GM21528 (cell line): ENCODE results near the gene PDZK1IP1.
"Not testable (repeated sequence)": the region's sequence is repeated elsewhere in the genome, so short reads cannot be mapped to it uniquely, and the experiment has no call there.

Experiments used
- ATAC-seq: cut with Tn5 transposase; IDR thresholded peaks from one replicate; pipeline ENCODE4 v1.9.1; 2021; ENCODE audit warnings: mild to moderate bottlenecking, moderate library complexity; ENCODE audit not compliant: unreplicated experiment, low FRiP score

PDZK1IP1 gene

DNA sequence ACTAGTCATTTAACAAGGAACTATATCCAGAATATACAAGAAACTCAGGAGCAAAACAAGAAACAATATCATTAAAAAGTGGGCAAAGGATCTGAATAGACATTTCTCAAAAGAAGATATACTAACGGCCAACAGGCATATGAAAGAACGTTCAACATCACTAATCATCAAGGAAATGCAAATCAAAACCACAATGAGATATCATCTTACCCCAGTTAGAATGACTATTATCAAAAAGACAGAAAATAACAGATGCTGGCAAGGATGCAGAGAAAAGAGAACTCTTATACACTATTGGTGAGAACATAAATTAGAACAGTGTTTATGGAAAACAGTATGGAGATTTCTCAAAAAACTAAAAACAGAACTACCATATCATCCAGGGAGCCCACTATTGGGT lies 13.7 kb upstream of the PDZK1IP1 start:
- not testable (repeated sequence) for ATAC-seq

DNA sequence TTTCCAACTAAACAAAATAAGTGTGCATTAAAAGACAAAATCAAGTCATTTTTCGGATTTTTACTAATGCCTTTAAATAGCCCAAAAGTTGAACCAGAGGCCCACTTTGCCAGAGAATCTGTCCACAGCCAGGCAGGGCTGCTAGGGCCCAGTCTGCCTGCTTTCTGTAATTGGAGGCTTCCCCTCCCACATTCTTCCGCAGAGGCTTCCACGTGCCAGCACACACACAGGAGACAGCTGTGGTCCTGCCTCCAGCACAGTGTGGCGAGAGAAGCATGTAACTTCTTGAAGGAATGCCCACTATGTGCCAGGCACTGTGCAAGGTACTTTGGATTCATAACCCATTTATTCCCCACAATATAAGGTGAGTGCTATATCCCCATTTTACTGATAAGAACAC lies 11.3 kb upstream of the PDZK1IP1 start:
- no peak for ATAC-seq

DNA sequence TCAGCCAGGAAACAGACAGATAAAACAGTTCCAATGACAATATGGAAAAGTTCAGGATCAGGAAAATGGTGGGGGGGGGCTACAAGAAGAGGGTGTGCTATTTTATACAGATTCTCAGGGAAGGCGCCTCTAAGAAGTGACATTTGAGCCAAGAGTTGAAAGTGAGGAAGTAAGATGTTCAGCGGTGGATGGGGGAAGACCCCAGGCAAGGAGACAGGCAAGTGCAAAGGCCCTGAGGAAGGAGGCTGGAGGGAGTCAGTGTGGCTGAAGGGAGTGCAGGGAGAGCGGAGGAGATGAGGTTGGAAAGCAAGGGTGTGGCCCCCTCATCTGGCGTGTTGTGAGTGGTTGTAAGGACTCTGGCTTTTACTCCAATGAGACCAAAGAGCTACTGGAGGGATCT lies 8.4 kb upstream of the PDZK1IP1 start:
- no peak for ATAC-seq

DNA sequence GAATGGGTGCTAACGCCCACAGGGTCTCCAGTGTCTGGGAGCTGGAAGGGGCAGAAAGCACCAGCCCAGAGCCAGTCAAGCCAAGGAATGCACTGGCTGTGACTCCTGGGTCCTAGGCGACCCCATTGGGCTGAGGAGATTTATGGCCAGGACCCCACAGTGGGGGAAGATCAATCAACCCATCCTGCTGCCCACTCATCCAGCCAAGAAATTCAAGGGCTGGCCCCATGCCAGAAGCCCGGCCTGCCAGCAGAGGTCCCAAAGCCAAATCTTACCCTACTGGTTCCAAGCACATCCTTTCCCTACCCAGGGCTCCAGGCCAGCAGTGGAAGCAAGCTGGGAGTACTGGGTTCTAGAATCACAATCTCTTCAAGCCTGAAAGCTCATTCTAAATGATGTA lies 6.8 kb upstream of the PDZK1IP1 start:
- ATAC-seq = no peak

GRCh38 chr1:47195981-47196380 lies 6.1 kb upstream of the PDZK1IP1 start:
- ATAC-seq = not testable (repeated sequence)

GRCh38 chr1:47194311-47194710 lies 4.5 kb upstream of the PDZK1IP1 start:
- ATAC-seq = no peak

DNA sequence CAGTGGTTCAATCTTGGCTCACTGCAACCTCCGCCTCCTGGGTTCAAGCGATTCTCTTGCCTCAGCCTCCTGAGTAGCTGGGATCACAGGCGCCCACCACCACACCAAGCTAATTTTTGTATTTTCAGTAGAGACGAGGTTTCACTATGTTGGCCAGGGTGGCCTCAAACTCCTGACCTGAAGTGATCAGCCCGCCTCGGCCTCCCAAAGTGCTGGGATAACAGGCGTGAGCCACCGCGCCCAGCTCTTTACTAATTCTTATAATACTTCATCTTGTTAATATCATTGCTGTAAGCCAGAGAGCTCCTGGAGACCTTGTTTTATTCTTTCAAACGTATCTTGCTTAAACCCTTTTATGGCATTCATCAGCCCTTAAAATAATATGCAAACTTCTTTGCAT lies 3.7 kb upstream of the PDZK1IP1 start:
- ATAC-seq = not testable (repeated sequence)

DNA sequence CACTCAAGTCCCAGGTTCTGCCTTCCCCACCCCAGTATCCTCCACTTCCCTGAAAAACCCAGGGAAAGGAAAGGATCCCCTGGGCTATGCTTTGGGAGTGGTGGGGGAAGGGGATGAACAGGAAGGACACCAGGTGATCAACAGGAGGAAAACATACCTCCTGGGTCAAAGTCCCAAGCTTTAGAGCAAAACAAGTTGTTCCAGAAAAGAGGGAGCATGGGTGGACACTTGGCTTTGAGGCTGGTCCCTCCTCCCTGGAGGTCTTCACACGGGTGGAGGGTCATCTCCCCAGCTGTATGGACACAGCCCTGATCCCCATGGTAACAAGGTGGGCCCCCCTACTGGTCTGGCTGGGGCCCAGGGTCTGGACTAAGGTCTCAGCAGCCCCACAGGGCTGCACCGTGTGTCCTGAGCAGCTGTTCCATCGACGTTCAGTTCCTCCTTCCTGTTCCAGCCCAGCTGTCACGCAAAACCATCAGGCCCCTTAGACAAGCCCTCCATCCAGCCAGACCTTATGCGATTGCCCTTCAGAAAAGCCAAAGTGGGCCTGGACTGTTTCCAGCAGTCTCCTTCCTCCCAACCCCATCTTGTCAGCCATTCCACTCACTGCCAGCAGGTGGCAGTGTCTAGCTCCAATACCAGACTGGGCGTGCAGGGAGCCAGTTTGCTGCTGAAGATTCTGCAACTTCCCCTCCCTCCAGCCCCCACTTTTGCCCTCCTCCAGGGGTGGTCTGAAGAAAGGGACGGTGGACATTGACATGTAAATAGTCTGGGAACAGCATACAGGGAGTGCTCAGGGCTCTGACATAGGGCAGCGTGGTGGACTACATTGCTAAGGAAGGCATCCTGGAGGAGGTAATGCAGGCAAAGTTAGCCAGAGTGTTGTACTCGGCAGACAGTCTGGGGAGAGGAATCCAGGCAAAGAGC lies 2.9 kb upstream of the PDZK1IP1 start:
- ATAC-seq = peak; percentile 76

- no peak for ATAC-seq
Measured at GRCh38 chr1:47191940-47192457, 2.2 kb upstream of the PDZK1IP1 start.

GRCh38 chr1:47190857-47191256 lies 1.0 kb upstream of the PDZK1IP1 start:
- no peak for ATAC-seq

- ATAC-seq = no peak
Measured at GRCh38 chr1:47190509-47190855, 646 bp upstream of the PDZK1IP1 start.

- no peak for ATAC-seq
Measured at GRCh38 chr1:47188791-47189785, 748 bp downstream of the PDZK1IP1 start.

DNA sequence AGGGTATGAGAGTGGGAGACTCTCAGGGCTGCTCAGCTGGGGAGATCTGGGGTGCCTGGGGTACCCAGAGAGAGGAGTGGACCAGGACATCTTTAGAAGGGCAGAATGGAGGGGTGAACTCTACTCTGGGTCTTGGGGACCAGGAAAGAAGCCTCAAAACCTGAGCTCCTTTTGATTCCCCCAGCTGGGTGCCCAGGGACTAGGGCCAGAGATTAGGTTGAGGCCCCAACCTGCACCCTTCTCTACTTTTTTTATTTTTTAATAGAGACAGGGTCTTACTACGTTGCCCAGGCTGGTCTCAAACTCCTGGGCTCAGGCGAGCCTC lies 1.9 kb downstream of the PDZK1IP1 start:
- ATAC-seq = no peak

GRCh38 chr1:47187231-47187925 lies 2.5 kb downstream of the PDZK1IP1 start:
- no peak for ATAC-seq

GRCh38 chr1:47186267-47187185 lies 3.3 kb downstream of the PDZK1IP1 start:
- ATAC-seq = no peak

DNA sequence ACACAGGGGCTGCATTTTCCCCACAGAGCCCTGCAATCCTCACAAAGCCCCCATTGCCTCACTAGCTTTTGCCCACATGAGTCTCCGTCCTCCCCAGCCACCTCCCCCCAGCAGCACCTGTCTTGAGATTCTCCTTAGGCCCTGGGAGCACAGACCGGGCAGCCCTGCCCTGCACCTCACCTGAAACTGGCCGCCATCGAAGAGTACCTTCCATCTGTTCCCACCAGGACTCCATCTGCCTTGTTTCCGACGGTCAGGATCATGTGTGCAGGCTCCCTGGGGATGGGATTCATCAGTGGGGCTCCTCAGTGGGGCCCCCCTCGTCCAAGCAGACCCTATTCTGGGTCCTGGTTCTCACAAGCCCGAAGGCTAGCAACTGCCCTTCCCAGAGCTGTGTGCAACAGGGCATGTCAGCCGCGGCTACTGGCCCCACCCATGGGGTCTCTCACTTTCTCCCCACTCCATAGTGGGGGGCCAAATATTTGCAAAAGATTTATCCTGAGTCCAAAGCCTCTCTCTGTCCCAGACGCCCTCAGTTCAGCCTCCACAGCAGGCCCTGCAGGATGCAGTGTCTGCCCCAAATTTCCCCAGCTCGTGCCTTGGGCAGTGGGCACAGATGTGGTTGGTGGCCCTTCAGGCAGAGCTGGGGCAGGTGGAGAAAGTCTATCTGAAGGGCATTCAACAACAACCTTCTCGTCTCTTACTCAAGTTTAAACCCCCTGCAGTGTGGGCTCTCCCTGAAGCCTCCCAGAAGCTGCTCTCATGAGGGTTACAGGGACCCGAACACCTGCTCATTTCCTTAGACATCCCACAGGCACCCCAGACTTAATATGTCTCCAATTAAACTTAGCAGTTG lies 4.8 kb downstream of the PDZK1IP1 start:
- no peak for ATAC-seq

GRCh38 chr1:47184090-47184821 lies 5.6 kb downstream of the PDZK1IP1 start:
- no peak for ATAC-seq
